GM12801 (cell line): Measurements from ENCODE around the gene ETV5.

ENCODE experiments used
- TF ChIP-seq, protein P1 (sequence below): IDR thresholded peaks from one replicate; pipeline ENCODE4 v1.5.1; 2011; ENCODE audit warnings: control low read depth; ENCODE audit not compliant: insufficient read length; ENCODE audit errors: extremely low read depth

ETV5 gene

DNA sequence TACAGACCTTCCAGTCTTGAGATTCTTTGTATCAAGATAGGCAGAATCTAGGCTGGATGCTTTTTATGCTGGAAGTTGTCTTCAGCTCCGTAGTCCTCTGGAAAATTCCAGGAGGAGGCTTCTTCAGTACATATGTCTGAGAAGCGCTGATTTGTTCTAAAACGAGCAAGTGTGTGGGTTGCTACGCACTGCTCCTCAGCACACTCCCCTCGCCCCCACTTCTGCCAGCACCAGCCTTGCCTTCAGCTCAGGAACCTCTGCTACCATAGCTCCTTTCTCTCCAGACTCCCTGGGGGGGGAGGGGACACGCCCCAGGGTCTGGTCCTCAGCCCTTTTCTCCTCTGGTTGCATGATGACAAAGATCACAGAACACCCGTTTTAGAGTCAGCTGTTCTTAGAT lies 95.6 kb downstream of the ETV5 start:
- TF ChIP-seq, protein P1, sequence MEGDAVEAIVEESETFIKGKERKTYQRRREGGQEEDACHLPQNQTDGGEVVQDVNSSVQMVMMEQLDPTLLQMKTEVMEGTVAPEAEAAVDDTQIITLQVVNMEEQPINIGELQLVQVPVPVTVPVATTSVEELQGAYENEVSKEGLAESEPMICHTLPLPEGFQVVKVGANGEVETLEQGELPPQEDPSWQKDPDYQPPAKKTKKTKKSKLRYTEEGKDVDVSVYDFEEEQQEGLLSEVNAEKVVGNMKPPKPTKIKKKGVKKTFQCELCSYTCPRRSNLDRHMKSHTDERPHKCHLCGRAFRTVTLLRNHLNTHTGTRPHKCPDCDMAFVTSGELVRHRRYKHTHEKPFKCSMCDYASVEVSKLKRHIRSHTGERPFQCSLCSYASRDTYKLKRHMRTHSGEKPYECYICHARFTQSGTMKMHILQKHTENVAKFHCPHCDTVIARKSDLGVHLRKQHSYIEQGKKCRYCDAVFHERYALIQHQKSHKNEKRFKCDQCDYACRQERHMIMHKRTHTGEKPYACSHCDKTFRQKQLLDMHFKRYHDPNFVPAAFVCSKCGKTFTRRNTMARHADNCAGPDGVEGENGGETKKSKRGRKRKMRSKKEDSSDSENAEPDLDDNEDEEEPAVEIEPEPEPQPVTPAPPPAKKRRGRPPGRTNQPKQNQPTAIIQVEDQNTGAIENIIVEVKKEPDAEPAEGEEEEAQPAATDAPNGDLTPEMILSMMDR = no peak

DNA sequence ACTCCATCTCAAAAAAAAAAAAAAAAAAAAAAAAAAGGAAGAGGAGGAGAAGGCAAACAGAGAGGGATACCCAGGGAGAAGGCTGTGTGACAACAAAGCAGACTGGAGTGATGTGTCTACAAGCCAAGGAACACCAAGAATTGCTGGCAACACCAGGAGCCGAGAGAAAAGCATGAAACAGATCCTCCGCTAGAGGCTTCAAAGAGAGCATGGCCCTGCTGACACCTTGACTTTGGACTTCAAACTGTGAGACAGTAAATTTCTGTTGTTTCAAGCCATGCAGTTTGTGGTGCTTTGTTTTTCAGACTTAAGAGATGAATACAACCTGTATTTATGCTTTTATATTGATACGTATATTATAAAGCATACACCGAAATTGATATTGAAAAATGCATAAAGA lies 96.8 kb downstream of the ETV5 start:
- TF ChIP-seq, protein P1 = no peak

DNA sequence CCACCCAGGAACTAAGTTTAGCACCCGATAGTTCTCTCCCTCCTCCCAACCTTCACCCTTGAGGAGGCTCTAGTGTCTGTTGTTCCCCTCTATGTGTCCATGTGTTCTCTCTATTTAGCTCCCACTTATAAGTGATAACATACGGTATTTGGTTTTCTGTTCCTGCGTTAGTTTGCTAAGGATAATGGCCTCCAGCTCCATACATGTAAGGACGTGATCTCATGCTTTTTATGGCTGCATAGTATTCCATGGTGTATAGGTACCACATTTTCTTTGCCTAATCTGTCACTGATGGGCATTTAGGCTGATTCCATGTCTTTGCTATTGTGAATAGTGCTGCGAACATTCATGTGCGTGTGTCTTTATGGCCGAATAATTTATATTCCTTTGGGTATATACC lies 104.2 kb downstream of the ETV5 start:
- TF ChIP-seq, protein P1 = no peak

DNA sequence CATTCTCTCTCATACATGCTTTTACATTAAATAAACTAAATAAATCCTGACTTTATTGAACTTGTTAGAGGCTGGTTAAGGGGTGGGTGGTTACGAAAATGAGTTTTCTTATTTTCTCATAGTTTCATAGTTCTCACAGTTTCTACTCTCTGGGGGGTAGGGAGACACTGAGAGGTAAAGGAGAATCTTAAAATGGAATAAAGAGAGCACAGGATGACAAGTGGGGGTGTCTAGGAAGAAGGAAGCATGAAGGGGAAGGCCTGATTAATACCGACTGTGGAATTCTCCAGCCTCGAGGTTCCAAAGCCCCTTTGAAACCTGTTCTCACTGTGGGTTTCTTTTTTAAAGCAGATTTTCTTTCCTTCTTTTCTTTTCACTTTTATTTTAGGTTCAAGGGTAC lies 104.7 kb downstream of the ETV5 start:
- TF ChIP-seq, protein P1 = no peak

DNA sequence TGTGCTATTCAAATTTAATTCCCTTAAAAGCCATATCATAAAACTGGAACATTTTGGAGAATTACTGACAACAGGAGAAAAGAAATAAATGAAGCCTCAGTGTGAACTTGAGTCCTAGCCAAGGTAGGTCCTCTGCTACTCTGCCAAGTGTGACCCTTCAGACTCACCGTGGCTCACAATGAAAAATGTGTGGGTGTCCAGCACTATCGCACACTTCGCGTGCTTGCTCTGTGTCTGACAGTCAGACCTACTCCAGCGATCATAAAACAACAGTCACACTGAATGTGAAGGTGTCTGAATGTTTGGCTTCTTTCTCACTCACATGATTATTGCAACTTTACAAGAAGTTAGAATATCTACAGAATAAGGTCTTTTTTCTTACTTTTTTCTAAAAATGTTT lies 105.3 kb downstream of the ETV5 start:
- TF ChIP-seq, protein P1 = no peak

DNA sequence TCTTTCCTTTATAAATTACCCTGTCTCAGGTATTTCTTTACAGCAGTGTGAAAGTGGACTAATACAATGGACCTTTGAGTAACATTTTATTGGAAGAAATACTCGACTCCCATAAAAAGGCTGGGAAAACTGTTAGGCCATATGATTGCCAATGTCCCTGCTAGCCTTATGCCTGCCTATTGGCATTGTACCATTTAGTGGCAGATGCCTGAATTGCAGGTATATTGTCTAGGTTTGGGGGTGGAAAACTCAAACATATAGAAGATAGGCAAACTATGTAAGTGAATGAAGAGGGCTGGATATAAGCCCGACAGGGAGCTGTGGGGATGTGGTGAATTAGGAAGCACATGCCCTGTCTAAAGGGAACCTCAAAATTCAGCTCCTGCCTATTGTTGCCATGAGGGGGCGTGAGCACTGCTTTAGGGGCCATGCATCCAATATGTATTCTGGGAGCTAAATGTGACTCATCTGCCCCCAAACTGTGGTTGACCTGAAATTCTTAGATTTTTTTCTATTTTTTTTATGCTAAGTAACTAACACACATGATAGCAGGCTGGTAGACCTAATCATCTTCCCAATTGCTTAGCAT lies 105.9 kb downstream of the ETV5 start:
- TF ChIP-seq, protein P1 = no peak

DNA sequence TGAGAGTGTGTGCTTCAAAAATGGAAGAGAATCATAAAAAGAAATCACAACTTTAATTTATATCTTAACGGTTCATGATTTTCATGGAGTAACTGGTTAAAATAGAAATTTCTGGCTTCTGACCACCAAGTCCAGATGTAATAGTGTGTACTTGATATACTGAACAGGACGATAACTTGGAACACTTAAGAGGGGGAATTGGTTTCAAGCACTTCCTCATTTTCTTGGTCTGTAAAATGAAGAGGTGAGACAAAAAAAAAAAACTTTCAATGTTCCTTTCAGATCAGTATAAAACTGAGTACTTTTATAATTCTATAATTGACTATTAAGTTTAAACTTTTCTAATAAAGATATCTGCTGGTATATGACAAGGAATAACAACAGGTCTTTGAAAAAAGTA lies 107.0 kb downstream of the ETV5 start:
- TF ChIP-seq, protein P1 = no peak
